ENCODE data around the gene AP1B1.

DNA sequence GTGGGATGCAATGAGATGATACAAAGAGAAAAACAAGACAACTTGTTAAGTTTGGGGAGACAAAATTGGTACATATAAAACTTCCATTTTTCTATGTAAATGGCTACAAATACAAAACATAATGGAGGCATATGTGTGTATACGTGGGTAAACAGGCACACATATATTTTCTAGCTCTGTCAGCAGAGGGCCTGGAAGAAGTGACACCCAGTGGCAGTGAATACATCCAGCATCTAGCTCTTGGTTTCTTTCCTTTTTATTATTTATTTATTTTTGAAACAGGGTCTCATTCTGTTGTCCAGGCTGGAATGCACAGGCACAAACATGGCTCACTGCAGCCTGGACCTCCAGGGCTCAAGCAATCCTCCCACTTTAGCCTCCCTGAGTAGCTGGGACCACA, 67.8 kb downstream of the AP1B1 start:
- TF ChIP-seq, protein P1, sequence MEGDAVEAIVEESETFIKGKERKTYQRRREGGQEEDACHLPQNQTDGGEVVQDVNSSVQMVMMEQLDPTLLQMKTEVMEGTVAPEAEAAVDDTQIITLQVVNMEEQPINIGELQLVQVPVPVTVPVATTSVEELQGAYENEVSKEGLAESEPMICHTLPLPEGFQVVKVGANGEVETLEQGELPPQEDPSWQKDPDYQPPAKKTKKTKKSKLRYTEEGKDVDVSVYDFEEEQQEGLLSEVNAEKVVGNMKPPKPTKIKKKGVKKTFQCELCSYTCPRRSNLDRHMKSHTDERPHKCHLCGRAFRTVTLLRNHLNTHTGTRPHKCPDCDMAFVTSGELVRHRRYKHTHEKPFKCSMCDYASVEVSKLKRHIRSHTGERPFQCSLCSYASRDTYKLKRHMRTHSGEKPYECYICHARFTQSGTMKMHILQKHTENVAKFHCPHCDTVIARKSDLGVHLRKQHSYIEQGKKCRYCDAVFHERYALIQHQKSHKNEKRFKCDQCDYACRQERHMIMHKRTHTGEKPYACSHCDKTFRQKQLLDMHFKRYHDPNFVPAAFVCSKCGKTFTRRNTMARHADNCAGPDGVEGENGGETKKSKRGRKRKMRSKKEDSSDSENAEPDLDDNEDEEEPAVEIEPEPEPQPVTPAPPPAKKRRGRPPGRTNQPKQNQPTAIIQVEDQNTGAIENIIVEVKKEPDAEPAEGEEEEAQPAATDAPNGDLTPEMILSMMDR (IDR thresholded peaks at IDR 0.05; ENCODE audit: low read depth, low read length, missing input control) = no peak
- no peak for TF ChIP-seq MAX (IDR thresholded peaks at IDR 0.05)
- TF ChIP-seq TAF1 (conservative IDR thresholded peaks at IDR 0.05) = no peak
- TF ChIP-seq RXRA (IDR thresholded peaks at IDR 0.05) = no peak
- TF ChIP-seq JUND (IDR thresholded peaks at IDR 0.05) = no peak
- TF ChIP-seq ZBTB33 (IDR thresholded peaks at IDR 0.05) = no peak
- peak in 1 of 2 donors; percentile 20 for TF ChIP-seq RAD21 (IDR thresholded peaks at IDR 0.05)
- TF ChIP-seq FOXA1 (IDR thresholded peaks at IDR 0.05) = no peak
- no peak for TF ChIP-seq SP1 (IDR thresholded peaks at IDR 0.05)
- no peak for TF ChIP-seq YY1 (IDR thresholded peaks at IDR 0.05)
- TF ChIP-seq NR2F2 (IDR thresholded peaks at IDR 0.05) = no peak
